SK-N-MC (cell line): Measurements from ENCODE around the gene MIDN.

Source experiments
- EZH2 ChIP-seq: fragments of 200-600 bp; sonication (generic); IDR thresholded peaks from one replicate; pipeline ENCODE4 v1.6.1; 2017; ENCODE audit warnings: antibody characterized with exemption
- POLR2AphosphoS5 ChIP-seq: IDR thresholded peaks from 2 replicates; pipeline ENCODE4 v1.6.1; 2012; ENCODE audit warnings: mild to moderate bottlenecking, low read depth, low read length, borderline replicate concordance

GRCh38 chr19:1226522-1227303 is 21.7 kb upstream of the MIDN start:
- TF ChIP-seq EZH2 (no peak), POLR2AphosphoS5 (no peak)
